IPS-15b (cell line): ENCODE results near the gene MNT.
A peak's percentile ranks its signal among the peaks of the same experiment; 100 is the strongest.

ENCODE experiments used
- H3K27me3 ChIP-seq: one replicate; pipeline ENCODE4 v1.6.1; 2013; ENCODE audit warnings: low read length; ENCODE audit not compliant: control insufficient read depth, insufficient read depth
- H3K36me3 ChIP-seq: one replicate; pipeline ENCODE4 v1.6.1; 2013; ENCODE audit warnings: low read length; ENCODE audit not compliant: control insufficient read depth, insufficient read depth
- H3K4me1 ChIP-seq: one replicate; pipeline ENCODE4 v1.6.1; 2013; ENCODE audit warnings: mild to moderate bottlenecking, low read length; ENCODE audit not compliant: control insufficient read depth, insufficient read depth
- H3K4me3 ChIP-seq: one replicate; pipeline ENCODE4 v1.5.1; 2013; ENCODE audit warnings: low read depth, low read length
- H3K9ac ChIP-seq: one replicate; pipeline ENCODE4 v1.6.1; 2013; ENCODE audit warnings: low read depth, mild to moderate bottlenecking, low read length
- H3K9me3 ChIP-seq: one replicate; pipeline ENCODE4 v1.6.1; 2013; ENCODE audit warnings: mild to moderate bottlenecking, low read length; ENCODE audit not compliant: control insufficient read depth, insufficient read depth

The MNT gene

GRCh38 chr17:2415081-2415480 lies 14.2 kb upstream of the MNT start:
- peaks cover 31% of the 10 kb centered on the region for H3K36me3 ChIP-seq
- no peak overlapping the region for H3K4me3 ChIP-seq
- no peaks in the 10 kb centered on the region for H3K9me3 ChIP-seq
- H3K9ac ChIP-seq: no peak overlapping the region
- H3K27me3 ChIP-seq: no peaks in the 10 kb centered on the region
- H3K4me1 ChIP-seq: no peaks in the 10 kb centered on the region

GRCh38 chr17:2414446-2415064 lies 13.7 kb upstream of the MNT start:
- no peaks in the 10 kb centered on the region for H3K9me3 ChIP-seq
- no peaks in the 10 kb centered on the region for H3K4me1 ChIP-seq
- no peak overlapping the region for H3K9ac ChIP-seq
- H3K27me3 ChIP-seq: no peaks in the 10 kb centered on the region
- H3K36me3 ChIP-seq: peaks cover 27% of the 10 kb centered on the region
- no peak overlapping the region for H3K4me3 ChIP-seq

DNA sequence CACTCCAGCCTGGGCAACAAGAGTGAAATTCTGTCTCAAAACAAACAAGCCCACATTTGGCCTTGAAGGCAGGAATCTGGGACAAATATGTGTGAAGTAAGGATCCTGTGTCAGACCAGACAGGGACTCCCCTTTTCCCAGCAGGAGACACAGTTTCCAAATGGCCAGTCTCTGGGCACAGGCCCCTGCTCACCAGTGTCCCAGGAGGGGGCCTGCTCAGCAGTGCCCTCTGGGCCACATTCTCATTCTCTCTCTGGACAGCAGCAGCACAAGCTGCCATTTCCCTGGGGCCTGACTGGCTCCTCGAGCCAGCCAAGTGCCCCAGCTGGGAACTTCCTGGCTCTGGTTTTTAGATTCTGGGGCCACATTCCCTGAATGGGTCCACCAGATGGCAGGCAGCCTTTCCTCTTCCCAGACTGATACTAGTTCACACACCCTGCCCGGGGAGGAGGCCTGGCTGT lies 11.7 kb upstream of the MNT start:
- Histone ChIP-seq H3K36me3 (peaks cover 17% of the 10 kb centered on the region), H3K9ac (no peak overlapping the region), H3K27me3 (no peaks in the 10 kb centered on the region), H3K4me1 (no peaks in the 10 kb centered on the region), H3K4me3 (no peak overlapping the region), H3K9me3 (no peaks in the 10 kb centered on the region)

DNA sequence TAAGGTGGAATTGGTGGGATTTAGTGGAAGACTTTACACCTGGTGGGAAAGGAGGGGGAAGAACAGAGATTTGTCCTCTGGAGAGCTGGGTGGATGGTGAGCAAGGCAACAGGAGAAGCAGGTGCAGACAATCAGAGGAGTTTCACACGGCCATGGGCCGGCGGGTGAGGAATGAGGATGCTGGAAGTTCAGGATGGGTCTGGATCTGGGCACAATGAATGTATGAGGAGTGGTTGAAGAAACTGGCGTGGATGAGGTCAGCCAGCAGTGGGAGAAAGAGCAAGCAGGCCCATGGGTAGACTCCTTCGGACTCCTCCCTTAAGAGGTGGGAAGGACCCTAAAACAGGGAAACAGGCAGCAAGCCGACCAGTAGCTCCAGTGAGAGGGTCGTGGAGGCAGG lies 10.1 kb upstream of the MNT start:
- Histone ChIP-seq H3K9me3 (no peaks in the 10 kb centered on the region), H3K4me3 (no peak overlapping the region), H3K36me3 (peaks cover 21% of the 10 kb centered on the region), H3K4me1 (no peaks in the 10 kb centered on the region), H3K27me3 (no peaks in the 10 kb centered on the region), H3K9ac (no peak overlapping the region)

DNA sequence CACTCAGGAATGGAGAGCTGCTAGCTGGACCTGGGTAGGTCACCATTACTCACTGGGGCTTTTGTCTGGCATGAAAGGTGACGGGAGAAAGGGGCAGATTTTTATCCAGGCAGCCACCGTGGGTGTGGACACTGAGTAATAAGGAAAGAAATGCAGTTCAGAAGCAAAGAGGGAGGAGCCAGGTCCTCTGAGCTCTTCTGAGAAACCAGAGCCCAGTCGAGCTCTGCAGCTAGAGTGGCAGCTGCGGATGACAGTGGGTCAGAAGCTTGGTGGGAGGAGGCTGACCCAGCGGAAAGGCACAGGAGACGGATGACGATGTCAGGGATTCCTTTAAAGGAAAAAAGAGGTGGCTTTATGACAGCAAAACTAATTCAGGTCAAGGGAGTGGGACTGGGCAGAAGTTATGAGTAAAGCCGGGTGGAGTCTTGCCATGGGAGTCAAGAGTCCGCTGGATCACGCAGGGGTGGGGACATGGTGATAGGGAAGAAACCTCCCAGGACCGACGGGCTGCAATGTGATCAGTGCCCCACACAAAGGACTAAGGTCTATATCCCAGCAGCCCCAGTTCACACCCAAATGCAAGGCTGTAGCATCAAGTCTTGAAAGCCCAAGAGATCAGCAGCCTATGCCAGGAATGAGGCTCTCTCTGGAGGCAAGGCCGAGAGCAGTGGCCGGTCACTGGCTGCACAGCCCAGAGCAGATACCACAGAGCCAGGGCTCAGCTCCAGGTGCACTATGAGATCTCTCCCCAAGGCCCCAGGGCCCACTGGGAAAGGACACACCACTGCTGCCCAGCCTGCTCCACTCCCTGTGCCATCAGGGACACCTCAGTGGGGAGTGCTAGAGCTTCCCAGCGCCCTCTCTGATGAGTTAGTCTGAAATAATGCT lies 6.3 kb upstream of the MNT start:
- Histone ChIP-seq H3K9ac (no peak overlapping the region), H3K4me1 (peaks cover 3% of the 10 kb centered on the region)

DNA sequence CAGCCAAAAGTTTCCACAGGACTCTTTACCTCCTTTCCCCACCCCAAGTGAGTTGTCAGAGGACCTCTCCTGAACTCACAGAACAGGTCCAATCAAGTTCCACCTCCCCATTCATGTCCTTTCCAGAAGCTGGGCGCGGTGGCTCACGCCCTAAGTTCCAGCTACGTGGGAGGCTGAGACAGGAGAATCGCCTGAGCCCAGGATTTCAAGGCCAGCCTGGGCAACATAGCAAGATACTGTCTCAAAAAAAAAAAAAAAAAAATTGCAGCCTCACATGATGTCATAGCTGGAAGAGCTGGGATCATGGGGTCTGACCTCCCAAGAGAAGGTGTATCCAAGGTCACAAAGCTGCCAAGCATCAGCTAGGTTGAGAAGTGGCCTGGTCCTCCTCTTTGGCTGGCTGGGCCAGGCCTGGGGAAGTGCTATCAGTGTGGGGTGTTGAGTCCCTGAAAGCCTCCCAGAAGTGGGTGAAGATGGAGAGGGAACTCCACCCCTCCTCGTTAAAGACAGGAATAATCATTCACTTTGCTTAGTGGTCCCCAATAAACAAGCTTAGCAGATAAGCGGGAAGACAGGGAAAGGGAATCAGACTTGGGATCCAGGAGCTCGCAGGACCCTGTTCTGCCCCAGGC lies 5.5 kb upstream of the MNT start:
- Histone ChIP-seq H3K4me1 (peaks cover 3% of the 10 kb centered on the region), H3K27me3 (no peaks in the 10 kb centered on the region), H3K4me3 (no peak overlapping the region), H3K9ac (no peak overlapping the region), H3K9me3 (no peaks in the 10 kb centered on the region), H3K36me3 (peaks cover 6% of the 10 kb centered on the region)

More for the DNA sequence above, 6.3 kb upstream of the MNT start:
- H3K9me3 ChIP-seq: no peaks in the 10 kb centered on the region
- H3K27me3 ChIP-seq: no peaks in the 10 kb centered on the region
- peaks cover 6% of the 10 kb centered on the region for H3K36me3 ChIP-seq
- no peak overlapping the region for H3K4me3 ChIP-seq

- no peaks in the 10 kb centered on the region for H3K9me3 ChIP-seq
- H3K9ac ChIP-seq: no peak overlapping the region
- H3K36me3 ChIP-seq: peaks cover 4% of the 10 kb centered on the region
- H3K4me3 ChIP-seq: no peak overlapping the region
- peaks cover 3% of the 10 kb centered on the region for H3K4me1 ChIP-seq
- no peaks in the 10 kb centered on the region for H3K27me3 ChIP-seq
Observed at GRCh38 chr17:2405247-2405926, 4.5 kb upstream of the MNT start.

DNA sequence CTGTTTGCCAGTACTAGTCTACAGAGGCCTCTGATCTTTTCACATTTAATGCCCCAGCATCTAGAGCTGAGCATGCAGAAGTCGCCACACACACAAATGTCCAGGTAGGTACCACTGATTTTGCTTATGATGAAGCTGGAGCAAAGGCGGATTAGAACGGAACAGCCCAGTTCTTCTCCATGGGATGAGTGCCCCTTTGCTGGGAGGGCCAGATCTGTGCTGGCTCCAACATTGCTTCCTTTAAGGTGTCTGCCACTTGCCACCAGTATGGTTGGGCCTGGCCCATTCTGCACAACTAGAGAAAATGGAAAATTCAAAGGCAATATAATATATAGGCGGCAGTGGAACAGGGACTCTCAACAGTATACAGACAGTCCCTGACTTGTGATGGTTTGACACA lies 2.2 kb upstream of the MNT start:
- H3K9ac ChIP-seq: no peak overlapping the region
- H3K36me3 ChIP-seq: peaks cover 4% of the 10 kb centered on the region
- no peaks in the 10 kb centered on the region for H3K27me3 ChIP-seq
- H3K9me3 ChIP-seq: no peaks in the 10 kb centered on the region
- peaks cover 8% of the 10 kb centered on the region for H3K4me1 ChIP-seq
- no peak overlapping the region for H3K4me3 ChIP-seq

- peaks cover 4% of the 10 kb centered on the region for H3K36me3 ChIP-seq
- H3K4me3 ChIP-seq: peak overlapping the region; percentile 71
- no peaks in the 10 kb centered on the region for H3K27me3 ChIP-seq
- H3K9ac ChIP-seq: peak overlapping the region; percentile 60
- H3K9me3 ChIP-seq: no peaks in the 10 kb centered on the region
- peaks cover 12% of the 10 kb centered on the region for H3K4me1 ChIP-seq
Observed at GRCh38 chr17:2402544-2402943, 1.7 kb upstream of the MNT start.

DNA sequence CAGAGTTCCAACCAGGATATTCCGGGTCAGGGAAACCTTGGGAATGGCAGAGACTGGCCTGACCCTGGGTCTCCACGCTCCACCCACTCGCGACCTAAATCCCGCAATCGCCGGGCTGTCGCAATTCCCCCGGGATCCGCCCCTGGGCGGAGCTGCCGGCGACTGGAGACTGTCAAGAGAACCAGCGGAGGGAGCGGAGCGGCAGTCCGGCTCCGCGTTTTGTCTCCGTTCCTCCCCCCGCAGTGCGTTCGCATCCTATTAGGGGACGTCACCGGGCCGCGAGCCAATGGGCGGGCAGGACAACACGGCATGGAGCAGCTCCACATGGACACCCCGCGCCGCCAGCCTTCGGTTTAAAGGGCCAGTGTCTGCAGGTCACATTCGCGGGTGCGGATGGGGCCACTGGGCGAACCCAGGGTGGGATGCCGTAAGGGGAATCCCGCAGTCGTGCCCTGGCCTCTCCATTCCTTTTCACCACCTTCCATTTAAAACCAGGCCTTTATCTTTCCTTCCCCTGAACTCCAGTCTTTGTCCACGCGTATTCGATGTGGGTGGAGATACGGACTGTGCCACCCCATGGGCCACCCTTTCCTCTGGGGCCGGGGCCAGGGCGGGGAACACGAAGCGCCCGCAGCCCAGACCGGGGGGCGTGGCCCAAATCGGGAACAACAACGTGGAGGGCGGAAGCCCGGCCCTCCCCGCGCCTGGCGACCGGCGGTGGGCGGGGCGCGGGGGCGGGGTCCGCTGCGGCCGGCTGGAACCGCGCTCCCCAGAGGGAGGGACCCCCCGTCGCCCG lies 764 bp upstream of the MNT start:
- Histone ChIP-seq H3K27me3 (no peaks in the 10 kb centered on the region), H3K4me1 (peaks cover 18% of the 10 kb centered on the region), H3K9ac (peak overlapping the region; percentile 89), H3K9me3 (no peaks in the 10 kb centered on the region), H3K4me3 (peak overlapping the region; percentile 93), H3K36me3 (no peaks in the 10 kb centered on the region)

- no peaks in the 10 kb centered on the region for H3K27me3 ChIP-seq
- no peaks in the 10 kb centered on the region for H3K36me3 ChIP-seq
- no peaks in the 10 kb centered on the region for H3K9me3 ChIP-seq
- H3K9ac ChIP-seq: peak overlapping the region; percentile 14
- peaks cover 25% of the 10 kb centered on the region for H3K4me1 ChIP-seq
- peak overlapping the region; percentile 62 for H3K4me3 ChIP-seq
Observed at GRCh38 chr17:2400474-2400866, 390 bp downstream of the MNT start.
